ENCODE results near the gene INPP5A.

INPP5A gene

DNA sequence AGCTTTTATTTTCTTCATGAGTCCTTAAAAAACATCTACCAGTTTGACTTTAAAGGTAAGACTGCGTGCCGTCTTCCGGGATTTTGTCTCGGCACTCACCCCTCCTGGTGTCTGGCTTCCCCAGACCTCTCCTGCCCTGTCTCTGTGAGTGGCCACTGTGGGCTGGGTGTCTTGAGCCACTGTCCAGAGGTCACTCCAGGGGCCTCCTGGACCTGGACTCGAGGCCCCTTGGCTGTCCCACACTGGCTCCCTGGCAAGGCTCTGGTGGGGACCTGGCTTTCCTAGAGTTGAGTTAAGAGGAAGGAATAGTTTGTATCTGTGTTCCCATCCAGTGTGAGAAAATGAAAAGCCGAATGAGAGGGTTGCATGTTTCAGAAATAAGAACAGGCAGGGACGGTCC lies 152.8 kb downstream of the INPP5A start:
- DNase-seq (ENCODE audit: low spot score) = no peak
- in situ Hi-C loops (cut with MboI; ENCODE audit: low pct_unique_long_range_greater_than_20kb, low sequenced_read_pairs, unreplicated experiment) = no loop called here
- TF ChIP-seq, protein P1, sequence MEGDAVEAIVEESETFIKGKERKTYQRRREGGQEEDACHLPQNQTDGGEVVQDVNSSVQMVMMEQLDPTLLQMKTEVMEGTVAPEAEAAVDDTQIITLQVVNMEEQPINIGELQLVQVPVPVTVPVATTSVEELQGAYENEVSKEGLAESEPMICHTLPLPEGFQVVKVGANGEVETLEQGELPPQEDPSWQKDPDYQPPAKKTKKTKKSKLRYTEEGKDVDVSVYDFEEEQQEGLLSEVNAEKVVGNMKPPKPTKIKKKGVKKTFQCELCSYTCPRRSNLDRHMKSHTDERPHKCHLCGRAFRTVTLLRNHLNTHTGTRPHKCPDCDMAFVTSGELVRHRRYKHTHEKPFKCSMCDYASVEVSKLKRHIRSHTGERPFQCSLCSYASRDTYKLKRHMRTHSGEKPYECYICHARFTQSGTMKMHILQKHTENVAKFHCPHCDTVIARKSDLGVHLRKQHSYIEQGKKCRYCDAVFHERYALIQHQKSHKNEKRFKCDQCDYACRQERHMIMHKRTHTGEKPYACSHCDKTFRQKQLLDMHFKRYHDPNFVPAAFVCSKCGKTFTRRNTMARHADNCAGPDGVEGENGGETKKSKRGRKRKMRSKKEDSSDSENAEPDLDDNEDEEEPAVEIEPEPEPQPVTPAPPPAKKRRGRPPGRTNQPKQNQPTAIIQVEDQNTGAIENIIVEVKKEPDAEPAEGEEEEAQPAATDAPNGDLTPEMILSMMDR (IDR thresholded peaks at IDR 0.05; ENCODE audit: extremely low read depth, insufficient read depth, missing control alignments) = no peak

DNA sequence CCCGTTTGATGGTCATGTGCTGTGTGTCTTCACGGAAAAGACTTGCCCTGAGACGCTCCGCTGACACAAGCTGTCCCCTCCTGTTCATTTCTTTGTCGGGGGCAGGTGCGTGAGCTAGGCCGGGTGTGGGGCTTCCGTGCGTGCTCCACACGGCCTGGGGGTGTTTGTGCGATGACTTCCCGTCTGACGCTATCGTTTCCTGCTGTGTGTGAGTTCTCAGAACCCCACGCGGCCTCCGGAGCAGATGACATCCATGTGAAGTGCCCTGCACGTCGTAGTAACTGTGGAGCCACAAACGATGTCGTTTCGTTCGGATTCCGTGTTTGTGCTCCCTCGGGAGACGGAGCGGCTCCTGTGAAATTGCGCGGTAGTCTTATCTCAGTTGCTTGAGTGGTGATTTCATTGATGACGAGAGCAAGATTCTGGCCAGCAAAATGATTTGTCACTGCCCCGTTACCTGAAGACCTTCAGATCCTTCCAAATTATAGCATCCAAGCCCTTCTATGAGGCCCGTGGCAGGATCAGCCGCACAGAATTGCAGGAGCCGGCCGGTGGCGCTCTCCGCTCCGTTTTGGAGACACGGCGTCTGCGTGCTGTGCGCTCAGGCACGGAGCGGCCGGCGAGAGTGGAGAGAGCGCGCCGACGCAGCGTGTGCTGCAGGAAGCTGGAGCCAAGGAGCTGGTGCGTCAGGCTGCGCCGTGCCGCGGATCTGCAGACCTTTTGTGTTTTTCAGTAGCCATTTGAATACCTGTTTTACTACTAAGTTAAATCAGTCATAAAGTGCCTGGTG lies 153.4 kb downstream of the INPP5A start:
- TF ChIP-seq, protein P1 (IDR thresholded peaks at IDR 0.05; ENCODE audit: extremely low read depth, insufficient read depth, missing control alignments) = no peak
- DNase-seq (ENCODE audit: low spot score) = no peak
- in situ Hi-C loops (cut with MboI; ENCODE audit: low pct_unique_long_range_greater_than_20kb, low sequenced_read_pairs, unreplicated experiment) = no loop called here

DNA sequence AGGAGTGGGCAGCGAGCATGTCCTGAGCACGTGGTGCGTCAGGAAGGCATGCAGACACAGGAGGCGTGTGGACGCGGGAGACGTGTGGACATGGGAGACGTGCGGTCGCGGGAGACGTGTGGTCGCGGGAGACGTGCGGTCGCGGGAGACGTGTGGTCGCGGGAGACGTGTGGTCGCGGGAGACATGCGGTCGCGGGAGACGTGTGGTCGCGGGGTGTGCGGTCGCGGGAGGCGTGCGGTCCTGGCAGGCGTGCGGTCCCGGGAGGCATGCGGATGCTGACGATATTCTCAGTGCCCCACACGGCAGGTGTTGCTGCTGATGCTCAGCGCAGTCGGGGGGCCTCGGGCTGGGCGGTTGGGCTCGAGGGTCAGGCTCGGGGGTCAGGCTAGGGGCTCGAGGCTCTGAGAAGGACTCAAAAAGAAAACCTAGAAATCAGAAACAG lies 154.1 kb downstream of the INPP5A start:
- in situ Hi-C loops (cut with MboI; ENCODE audit: low pct_unique_long_range_greater_than_20kb, low sequenced_read_pairs, unreplicated experiment) = no loop called here
- TF ChIP-seq, protein P1 (IDR thresholded peaks at IDR 0.05; ENCODE audit: extremely low read depth, insufficient read depth, missing control alignments) = no peak
- no peak for DNase-seq (ENCODE audit: low spot score)

DNA sequence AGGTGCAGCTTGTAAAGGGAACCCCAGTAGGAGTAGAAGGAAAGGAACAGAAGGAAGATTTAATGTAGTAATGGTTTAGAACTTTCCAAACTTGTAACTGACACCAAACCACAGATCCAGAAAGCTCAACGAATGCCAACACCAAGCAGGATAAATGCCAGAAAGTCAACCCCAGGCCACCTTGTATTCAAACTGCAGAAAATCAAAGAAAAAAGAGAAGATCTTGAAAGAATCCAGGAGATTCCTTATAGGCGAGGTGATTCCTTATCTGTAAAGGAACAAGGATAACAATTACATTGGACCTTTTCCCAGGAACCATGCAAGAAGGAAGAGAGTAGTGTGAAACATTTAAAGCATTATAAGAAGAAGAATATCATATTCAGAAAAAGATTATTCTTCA lies 154.7 kb downstream of the INPP5A start:
- TF ChIP-seq, protein P1 (IDR thresholded peaks at IDR 0.05; ENCODE audit: extremely low read depth, insufficient read depth, missing control alignments) = no peak
- in situ Hi-C loops (cut with MboI; ENCODE audit: low pct_unique_long_range_greater_than_20kb, low sequenced_read_pairs, unreplicated experiment) = no loop called here
- DNase-seq (ENCODE audit: low spot score) = no peak

DNA sequence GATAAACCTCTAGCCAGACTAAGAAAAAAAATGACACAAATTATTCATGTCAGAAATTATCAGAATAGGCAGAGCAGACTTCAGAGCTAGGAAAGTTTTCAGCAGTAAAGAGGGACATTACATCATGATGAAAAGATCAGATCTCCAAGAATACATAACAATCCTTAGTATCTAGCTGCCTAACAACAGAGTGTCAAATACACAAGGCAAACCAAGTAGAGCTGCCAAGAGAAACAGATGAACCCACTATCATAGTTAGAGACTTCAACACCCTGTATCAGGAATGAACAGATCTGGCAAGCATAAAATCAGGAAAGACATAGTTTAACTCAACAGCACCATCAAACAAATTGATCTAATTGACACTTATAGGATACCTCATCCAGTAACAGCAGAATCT lies 156.1 kb downstream of the INPP5A start:
- in situ Hi-C loops (cut with MboI; ENCODE audit: low pct_unique_long_range_greater_than_20kb, low sequenced_read_pairs, unreplicated experiment) = no loop called here
- no peak for DNase-seq (ENCODE audit: low spot score)
- TF ChIP-seq, protein P1 (IDR thresholded peaks at IDR 0.05; ENCODE audit: extremely low read depth, insufficient read depth, missing control alignments) = no peak

DNA sequence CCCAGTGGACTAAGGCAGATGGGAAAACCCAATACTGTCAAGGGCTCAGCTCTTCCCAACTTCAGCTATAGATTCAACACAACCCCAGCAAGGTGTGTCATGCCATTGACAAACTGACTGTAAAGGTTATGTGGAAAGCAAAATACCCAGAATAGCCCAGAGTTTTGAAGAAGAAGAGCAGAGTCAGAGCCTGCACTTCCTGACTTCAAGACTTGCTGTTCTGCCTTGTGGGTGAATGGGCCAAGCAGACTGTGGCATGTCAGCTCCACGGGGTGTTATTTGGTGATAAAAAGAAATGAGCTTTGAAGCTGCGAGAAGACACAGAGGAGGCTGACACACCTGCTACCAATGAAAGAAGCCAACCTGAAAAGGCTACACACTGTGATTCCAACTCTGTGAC lies 158.6 kb downstream of the INPP5A start:
- DNase-seq (ENCODE audit: low spot score) = no peak
- TF ChIP-seq, protein P1 (IDR thresholded peaks at IDR 0.05; ENCODE audit: extremely low read depth, insufficient read depth, missing control alignments) = no peak
- in situ Hi-C loops (cut with MboI; ENCODE audit: low pct_unique_long_range_greater_than_20kb, low sequenced_read_pairs, unreplicated experiment) = no loop called here

Data from GM13977 (cell line).